ENCODE measurements around the gene KLRC1.
"Not testable (repeated sequence)": the region's sequence is repeated elsewhere in the genome, so short reads cannot be mapped to it uniquely, and the experiment has no call there.

The KLRC1 gene

DNA sequence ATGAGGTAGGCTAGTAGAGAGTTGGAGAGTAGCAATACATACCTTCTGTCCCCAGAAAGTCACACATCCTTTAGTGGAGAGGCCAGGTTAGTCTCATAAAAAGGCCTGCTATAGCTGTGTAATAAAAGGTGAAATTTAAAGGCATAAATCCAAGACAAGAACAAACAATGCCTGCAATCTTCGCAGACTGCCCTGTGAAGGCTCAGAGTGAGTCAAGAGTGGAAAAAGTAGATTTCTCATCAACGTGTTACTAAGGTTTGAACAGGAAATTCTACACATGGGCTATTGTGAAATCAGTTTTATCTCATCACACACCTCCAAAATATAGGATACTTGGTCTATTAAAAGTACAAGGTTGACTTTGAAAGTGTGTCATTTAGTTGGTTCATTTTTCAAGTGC is at the start of gene KLRC1:
TSS of gene KLRC1 (minus strand) at position 222 of the 400 bp plus-strand sequence. CDS start 2,221 bp downstream, outside the sequence.
- ChIA-PET POLR2A (ENCODE audit: low non-redundant PET) (no interaction called here), CTCF (no interaction called here)
- TF ChIP-seq, protein P1, sequence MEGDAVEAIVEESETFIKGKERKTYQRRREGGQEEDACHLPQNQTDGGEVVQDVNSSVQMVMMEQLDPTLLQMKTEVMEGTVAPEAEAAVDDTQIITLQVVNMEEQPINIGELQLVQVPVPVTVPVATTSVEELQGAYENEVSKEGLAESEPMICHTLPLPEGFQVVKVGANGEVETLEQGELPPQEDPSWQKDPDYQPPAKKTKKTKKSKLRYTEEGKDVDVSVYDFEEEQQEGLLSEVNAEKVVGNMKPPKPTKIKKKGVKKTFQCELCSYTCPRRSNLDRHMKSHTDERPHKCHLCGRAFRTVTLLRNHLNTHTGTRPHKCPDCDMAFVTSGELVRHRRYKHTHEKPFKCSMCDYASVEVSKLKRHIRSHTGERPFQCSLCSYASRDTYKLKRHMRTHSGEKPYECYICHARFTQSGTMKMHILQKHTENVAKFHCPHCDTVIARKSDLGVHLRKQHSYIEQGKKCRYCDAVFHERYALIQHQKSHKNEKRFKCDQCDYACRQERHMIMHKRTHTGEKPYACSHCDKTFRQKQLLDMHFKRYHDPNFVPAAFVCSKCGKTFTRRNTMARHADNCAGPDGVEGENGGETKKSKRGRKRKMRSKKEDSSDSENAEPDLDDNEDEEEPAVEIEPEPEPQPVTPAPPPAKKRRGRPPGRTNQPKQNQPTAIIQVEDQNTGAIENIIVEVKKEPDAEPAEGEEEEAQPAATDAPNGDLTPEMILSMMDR (conservative IDR thresholded peaks at IDR 0.05; ENCODE audit: low read depth), result no peak
- H3K27ac ChIP-seq, result no peak within 1 kb of the TSS
- DNase-seq (ENCODE audit: low spot score), result peak; percentile 13

GRCh38 chr12:10501030-10501429 is 47.9 kb upstream of the KLRC1 start:
- no peak overlapping the region for H3K27ac ChIP-seq
- ChIA-PET POLR2A (ENCODE audit: low non-redundant PET) (no interaction called here), CTCF (no interaction called here)
- DNase-seq (ENCODE audit: low spot score), result peak; percentile 11
- TF ChIP-seq, protein P1 (conservative IDR thresholded peaks at IDR 0.05; ENCODE audit: low read depth), result peak; percentile 42

DNA sequence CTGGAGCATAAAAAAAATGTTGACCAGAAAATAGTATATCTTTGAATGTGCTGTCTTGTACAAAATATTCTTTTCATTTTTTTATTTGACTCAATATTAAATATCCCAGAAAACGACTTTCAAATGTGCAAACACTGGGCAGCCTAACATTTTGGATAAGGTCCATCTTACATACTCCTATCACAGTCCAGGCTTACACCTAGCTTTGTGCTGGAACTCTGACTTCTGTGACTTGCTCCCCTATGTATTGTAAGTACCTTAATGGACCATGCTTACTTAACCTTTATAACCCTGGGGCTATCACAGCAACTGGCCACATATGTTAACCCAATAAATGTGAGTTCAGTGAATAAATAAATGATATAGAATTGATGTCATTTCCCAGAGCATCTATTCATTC is 44.9 kb upstream of the KLRC1 start:
- DNase-seq (ENCODE audit: low spot score), result no peak
- TF ChIP-seq, protein P1 (conservative IDR thresholded peaks at IDR 0.05; ENCODE audit: low read depth), result no peak
- no peak overlapping the region for H3K27ac ChIP-seq
- ChIA-PET CTCF (no interaction called here), POLR2A (ENCODE audit: low non-redundant PET) (no interaction called here)

- no peak overlapping the region for H3K27ac ChIP-seq
- ChIA-PET POLR2A (ENCODE audit: low non-redundant PET) (no interaction called here), CTCF (interaction anchor here (0.6 kb wide), 1 partner anchor 637 kb away, joined by 3 read pairs; no protein-coding TSS in a partner anchor)
- TF ChIP-seq, protein P1 (conservative IDR thresholded peaks at IDR 0.05; ENCODE audit: low read depth), result no peak
- DNase-seq (ENCODE audit: low spot score), result no peak
Measured at GRCh38 chr12:10497602-10498001, 44.4 kb upstream of the KLRC1 start.

DNA sequence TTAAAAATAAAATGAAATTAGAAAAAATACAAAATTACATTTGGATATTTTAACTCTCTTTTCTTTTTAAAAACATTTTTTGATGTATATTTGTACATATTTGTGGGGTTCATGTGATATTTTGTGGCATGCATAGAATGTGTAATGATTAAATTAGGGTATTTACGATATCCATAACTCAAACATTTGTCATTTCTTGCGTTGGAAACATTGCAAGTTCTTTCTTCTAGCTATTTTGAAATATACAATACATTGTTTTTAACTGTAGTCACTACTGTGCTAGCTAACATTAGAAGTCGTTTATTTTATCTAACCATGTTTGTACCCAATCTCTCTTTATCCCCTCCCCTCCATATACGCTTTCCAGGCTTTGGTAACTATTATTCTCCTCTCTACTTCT is 38.6 kb upstream of the KLRC1 start:
- H3K27ac ChIP-seq, result no peak overlapping the region
- no peak for DNase-seq (ENCODE audit: low spot score)
- TF ChIP-seq, protein P1 (conservative IDR thresholded peaks at IDR 0.05; ENCODE audit: low read depth), result no peak
- POLR2A ChIA-PET (ENCODE audit: low non-redundant PET), result no interaction called here
- CTCF ChIA-PET, result no interaction called here

DNA sequence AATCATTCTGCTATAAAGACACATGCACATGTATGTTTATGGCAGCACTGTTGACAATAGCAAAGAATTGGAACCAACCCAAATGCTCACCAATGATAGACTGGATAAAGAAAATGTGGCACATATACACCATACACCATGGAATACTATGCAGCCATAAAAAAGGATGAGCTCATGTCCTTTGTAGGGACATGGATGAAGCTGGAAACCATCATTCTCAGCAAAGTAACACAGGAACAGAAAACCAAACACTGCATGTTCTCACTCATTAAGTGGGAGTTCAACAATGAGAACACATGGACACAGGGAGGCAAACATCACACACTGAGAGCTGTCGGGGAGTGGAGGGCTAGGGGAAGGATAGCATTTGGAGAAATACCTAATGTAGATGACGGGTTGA is 34.2 kb upstream of the KLRC1 start:
- POLR2A ChIA-PET (ENCODE audit: low non-redundant PET); H3K27ac ChIP-seq; CTCF ChIA-PET; DNase-seq (ENCODE audit: low spot score): not testable (repeated sequence)

DNA sequence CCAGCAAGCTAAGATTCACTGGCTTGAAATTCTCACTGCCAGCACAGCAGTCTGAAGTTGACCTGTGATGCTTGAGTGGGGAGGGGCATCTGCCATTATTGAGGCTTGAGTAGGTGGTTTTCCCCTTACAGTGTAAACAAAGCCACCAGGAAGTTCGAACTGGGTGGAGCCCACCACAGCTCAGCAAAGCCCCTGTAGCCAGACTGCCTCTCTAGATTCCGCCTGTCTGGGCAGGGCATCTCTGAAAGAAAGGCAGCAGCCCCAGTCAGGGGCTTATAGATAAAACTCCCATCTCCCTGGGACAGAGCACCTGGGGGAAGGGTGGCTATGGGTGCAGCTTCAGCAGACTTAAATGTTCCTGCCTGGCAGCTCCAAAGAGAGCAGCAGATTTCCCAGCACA is 28.7 kb upstream of the KLRC1 start:
- DNase-seq (ENCODE audit: low spot score); CTCF ChIA-PET; POLR2A ChIA-PET (ENCODE audit: low non-redundant PET); H3K27ac ChIP-seq: not testable (repeated sequence)

DNA sequence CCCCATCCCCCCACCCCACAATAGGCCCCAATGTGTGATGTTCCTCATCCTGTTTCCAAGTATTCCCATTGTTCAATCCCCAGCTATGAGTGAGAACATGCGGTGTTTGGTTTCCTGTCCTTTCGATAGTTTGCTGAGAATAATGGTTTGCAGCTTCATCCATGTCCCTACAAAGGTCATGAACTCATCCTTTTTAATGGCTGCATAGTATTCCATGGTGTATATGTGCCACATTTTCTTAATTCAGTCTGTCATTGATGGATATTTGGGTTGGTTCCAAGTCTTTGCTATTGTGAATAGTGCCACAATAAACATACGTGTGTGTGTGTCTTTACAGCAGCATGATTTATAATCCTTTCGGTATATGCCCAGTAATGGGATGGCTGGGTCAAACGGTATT is 19.6 kb upstream of the KLRC1 start:
- CTCF ChIA-PET; H3K27ac ChIP-seq; DNase-seq (ENCODE audit: low spot score); POLR2A ChIA-PET (ENCODE audit: low non-redundant PET): not testable (repeated sequence)

Data from RWPE1 (cell line).